ENCODE data around the gene KCNB1.

The KCNB1 gene

GRCh38 chr20:49346682-49347081 is 135.8 kb downstream of the KCNB1 start:
- no peak for TF ChIP-seq CTCF (IDR thresholded peaks at IDR 0.05)

- no peak for TF ChIP-seq CTCF (IDR thresholded peaks at IDR 0.05)
Observed at GRCh38 chr20:49345524-49345923, 136.9 kb downstream of the KCNB1 start.

DNA sequence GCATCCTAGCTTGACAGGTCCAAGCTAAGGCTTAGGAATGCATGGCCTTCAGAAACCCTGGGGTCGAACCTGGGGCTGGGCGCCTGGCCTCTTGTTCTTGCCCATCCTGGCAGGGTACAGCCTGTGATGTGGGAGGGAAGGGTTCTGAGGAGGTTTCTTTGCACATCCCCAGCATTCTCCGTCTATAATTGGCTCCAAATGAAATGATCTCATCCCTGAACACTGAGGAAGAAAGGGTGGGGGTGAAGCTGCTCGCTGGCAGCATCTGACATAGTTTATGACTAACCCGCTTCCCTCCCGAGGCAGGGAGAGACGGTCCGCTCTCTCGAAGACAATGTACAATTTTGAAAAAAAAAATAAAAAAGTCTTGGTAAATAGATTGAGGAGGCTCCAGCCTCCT is 137.5 kb downstream of the KCNB1 start:
- no peak for TF ChIP-seq CTCF (IDR thresholded peaks at IDR 0.05)

DNA sequence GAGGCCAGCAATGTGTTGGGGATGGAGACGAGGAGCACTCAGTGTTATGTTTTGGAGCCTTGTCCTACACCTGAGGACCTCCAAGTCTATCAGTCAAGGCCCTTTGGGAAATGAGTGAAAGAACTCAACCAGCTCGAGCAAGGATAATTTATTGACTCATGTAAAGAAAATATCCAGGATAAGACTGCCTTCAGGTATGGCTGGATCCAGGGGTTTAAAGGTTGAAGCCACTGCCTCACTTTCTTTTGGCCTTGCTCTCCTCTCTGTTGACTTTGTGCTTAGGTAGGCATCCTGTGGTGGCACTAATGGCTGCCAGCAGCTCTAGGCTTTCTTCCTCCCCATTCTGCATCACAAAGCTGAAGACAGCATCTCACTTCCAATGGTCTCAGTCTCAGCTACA is 138.3 kb downstream of the KCNB1 start:
- TF ChIP-seq CTCF (IDR thresholded peaks at IDR 0.05) = no peak

- TF ChIP-seq CTCF (IDR thresholded peaks at IDR 0.05) = no peak
Observed at GRCh38 chr20:49343246-49343645, 139.2 kb downstream of the KCNB1 start.

GRCh38 chr20:49340161-49340966 is 142.1 kb downstream of the KCNB1 start:
- no peak for TF ChIP-seq CTCF (IDR thresholded peaks at IDR 0.05)

DNA sequence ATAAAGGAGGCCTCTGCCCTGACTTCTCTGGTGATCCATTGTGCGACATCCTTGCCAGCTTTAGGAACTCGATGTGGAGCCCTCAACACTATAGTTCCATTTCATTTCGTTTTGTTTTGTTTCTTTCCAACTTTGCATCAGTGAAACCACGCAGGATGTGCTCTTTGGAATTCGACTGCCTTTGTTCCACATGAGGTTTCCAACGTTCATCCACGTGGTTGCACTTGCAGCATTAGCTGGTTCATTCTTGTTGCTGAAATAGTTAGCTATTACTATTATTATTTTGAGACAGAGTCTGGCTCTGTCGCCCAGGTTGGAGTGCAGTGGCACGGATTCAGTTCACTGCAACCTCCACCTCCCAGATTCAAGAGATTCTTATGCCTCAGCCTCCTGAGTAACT is 143.3 kb downstream of the KCNB1 start:
- TF ChIP-seq CTCF (IDR thresholded peaks at IDR 0.05) = no peak

- TF ChIP-seq CTCF (IDR thresholded peaks at IDR 0.05) = no peak
Observed at GRCh38 chr20:49338061-49338460, 144.4 kb downstream of the KCNB1 start.
